Colon (tissue), 2 donors: ENCODE results near the gene CARD19.

Experiments used
- FAIRE-seq: peaks from 2 replicates; lab custom pipeline; 2012; peaks lifted over from hg19 to GRCh38; lab: Jason Lieb, UNC
- donor health status: control.
- donor health status: control.

CARD19 gene

GRCh38 chr9:93161786-93162562 is 66.0 kb downstream of the CARD19 start:
- FAIRE-seq: no peak
